ENCODE results near the gene STS.
A peak's percentile ranks its signal among the peaks of the same experiment; 100 is the strongest.

Gene STS

GRCh38 chrX:7133050-7133440, 14.5 kb upstream of the STS start:
- no peak for TF ChIP-seq CTCF (IDR thresholded peaks at IDR 0.05; ENCODE audit: low read length, missing control alignments)
- H3K4me3 ChIP-seq (replicated peaks; ENCODE audit: low read depth, low read length): no peak overlapping the region
- DNase-seq (ENCODE audit: low read depth): peak; percentile 41

GRCh38 chrX:7134981-7135380, 12.5 kb upstream of the STS start:
- no peak overlapping the region for H3K4me3 ChIP-seq (replicated peaks; ENCODE audit: low read depth, low read length)
- TF ChIP-seq CTCF (IDR thresholded peaks at IDR 0.05; ENCODE audit: low read length, missing control alignments): no peak
- DNase-seq (ENCODE audit: low read depth): no peak

- DNase-seq (ENCODE audit: low read depth): peak; percentile 38
- H3K4me3 ChIP-seq (replicated peaks; ENCODE audit: low read depth, low read length): no peak overlapping the region
- no peak for TF ChIP-seq CTCF (IDR thresholded peaks at IDR 0.05; ENCODE audit: low read length, missing control alignments)
Measured at GRCh38 chrX:7139202-7140081, 8.1 kb upstream of the STS start.

- no peak for DNase-seq (ENCODE audit: low read depth)
- H3K4me3 ChIP-seq (replicated peaks; ENCODE audit: low read depth, low read length): no peak overlapping the region
- TF ChIP-seq CTCF (IDR thresholded peaks at IDR 0.05; ENCODE audit: low read length, missing control alignments): no peak
Measured at GRCh38 chrX:7143076-7143475, 4.4 kb upstream of the STS start.

- no peak for TF ChIP-seq CTCF (IDR thresholded peaks at IDR 0.05; ENCODE audit: low read length, missing control alignments)
- no peak for DNase-seq (ENCODE audit: low read depth)
- H3K4me3 ChIP-seq (replicated peaks; ENCODE audit: low read depth, low read length): no peak overlapping the region
Measured at GRCh38 chrX:7143941-7144525, 3.5 kb upstream of the STS start.

- H3K4me3 ChIP-seq (replicated peaks; ENCODE audit: low read depth, low read length): no peak overlapping the region
- DNase-seq (ENCODE audit: low read depth): no peak
- TF ChIP-seq CTCF (IDR thresholded peaks at IDR 0.05; ENCODE audit: low read length, missing control alignments): no peak
Measured at GRCh38 chrX:7145454-7145853, 2.1 kb upstream of the STS start.
